K562 (cell line): ENCODE results near the gene IKBKE. TPM values are rescaled to one million over a fixed set of nuclear protein-coding genes. Genes with fewer than 3 reads are reported as not detected.

Experiments
- ATAC-seq: fragments of 200-7000 bp; cut with Tn5 transposase; 3 replicates; pipeline ENCODE4 v1.9.1; 2020; ENCODE audit warnings: moderate library complexity
- BruUV-seq: library from RNA; stranded (reverse); fragments of 400-500 nt; replicated peaks from 2 replicates; lab custom pipeline; 2021; lab: Mats Ljungman, UMichigan
- CTCF ChIA-PET: fragments of 300-600 bp; formaldehyde crosslinking; extraction: SDS; loops from one replicate; lab custom pipeline; 2021; ENCODE audit warnings: low intra/inter-chr PET ratio; lab: Yijun Ruan, JAX
- POLR2A ChIA-PET: fragments of 300-600, 350-650 bp; sonication (Branson Sonifier 250); formaldehyde crosslinking; extraction: SDS; loops from one replicate; lab custom pipeline; 2021; ENCODE audit warnings: antibody characterized with exemption, inconsistent platforms; lab: Yijun Ruan, JAX
- DNase-seq, 4 experiments: peaks; one replicate each; pipeline versions ENCODE4 v3.0.0 to v3.0.0-alpha.2; 2011 to 2018; ENCODE audit warnings: low spot score in 3 of 4, mixed read lengths in 3 of 4; ENCODE audit errors: extremely low read depth in 1 of 4
- FAIRE-seq: peaks from 2 replicates; lab custom pipeline; 2011; peaks lifted over from hg19 to GRCh38; lab: Jason Lieb, UNC
- H2AFZ ChIP-seq: 2 replicates; pipeline ENCODE4 v1.6.0; 2011; ENCODE audit warnings: low read depth, low read length, control low read depth, inconsistent platforms
- H3K27ac ChIP-seq: fragments of 200-600 bp; 3 replicates; pipeline ENCODE4 v1.8.0; 2011; ENCODE audit warnings: low read depth, mild to moderate bottlenecking, control low read depth, inconsistent platforms, low read length, moderate library complexity, mixed read lengths; ENCODE audit errors: extremely low read depth
- H3K27me3 ChIP-seq, 2 experiments: fragments of 300-600 bp in 1 of 2; 2 replicates in 1 of 2; 3 replicates in 1 of 2; pipeline versions ENCODE4 v1.6.0 to v1.8.0; 2011; ENCODE audit warnings: inconsistent platforms in 2 of 2, low read length in 2 of 2, mild to moderate bottlenecking in 1 of 2, mixed read lengths in 1 of 2, moderate library complexity in 1 of 2; ENCODE audit not compliant: control insufficient read depth in 2 of 2, insufficient read depth in 2 of 2
- H3K36me3 ChIP-seq: fragments of 300-600 bp; 3 replicates; pipeline ENCODE4 v1.8.0; 2011; ENCODE audit warnings: mild to moderate bottlenecking, low read length, inconsistent platforms; ENCODE audit not compliant: control insufficient read depth, insufficient read depth
- H3K4me1 ChIP-seq, 2 experiments: fragments of 200-600 bp in 1 of 2; replicated peaks in 1 of 2; 2 replicates in 1 of 2; 3 replicates in 1 of 2; pipeline versions ENCODE4 v1.5.1 to v1.8.0; 2011; ENCODE audit warnings: inconsistent platforms in 2 of 2, low read length in 2 of 2, mild to moderate bottlenecking in 1 of 2, mixed read lengths in 1 of 2, moderate library complexity in 1 of 2; ENCODE audit not compliant: control insufficient read depth in 2 of 2, insufficient read depth in 2 of 2
- H3K4me2 ChIP-seq: 2 replicates; pipeline ENCODE4 v1.6.1; 2011; ENCODE audit warnings: low read length, control low read depth, inconsistent platforms, mixed read lengths; ENCODE audit not compliant: insufficient read depth
- H3K4me3 ChIP-seq: fragments of 200-600 bp; sonication (generic), shearing (Covaris generic); 2 replicates; pipeline ENCODE4 v1.5.1; 2016; ENCODE audit warnings: control low read depth, inconsistent platforms
- H3K79me2 ChIP-seq: fragments of 200-600 bp; 3 replicates; pipeline ENCODE4 v1.8.0; 2011; ENCODE audit warnings: low read length, inconsistent platforms; ENCODE audit not compliant: control insufficient read depth, insufficient read depth
- H3K9ac ChIP-seq, 2 experiments: 2 replicates each; pipeline versions ENCODE4 v1.6.0 to v1.6.1; 2011; ENCODE audit warnings: low read depth in 2 of 2, low read length in 2 of 2, control low read depth in 1 of 2, inconsistent platforms in 1 of 2, mild to moderate bottlenecking in 1 of 2, mixed read lengths in 1 of 2; ENCODE audit not compliant: insufficient read depth in 1 of 2
- H3K9me1 ChIP-seq: one replicate; pipeline ENCODE4 v1.6.0; 2011; ENCODE audit warnings: inconsistent platforms, mild to moderate bottlenecking, low read length, moderate library complexity; ENCODE audit not compliant: control insufficient read depth, insufficient read depth
- H3K9me3 ChIP-seq: replicated peaks from 2 replicates; pipeline ENCODE4 v1.5.1; 2011; ENCODE audit warnings: low read depth, low read length, inconsistent platforms; ENCODE audit not compliant: control insufficient read depth, insufficient read depth
- H4K20me1 ChIP-seq: replicated peaks from 2 replicates; pipeline ENCODE4 v1.6.1; 2011; ENCODE audit warnings: low read length, inconsistent platforms, mixed read lengths; ENCODE audit not compliant: control insufficient read depth, insufficient read depth
- BHLHE40 ChIP-seq: IDR thresholded peaks from 2 replicates; pipeline ENCODE4 v1.6.1; 2011; ENCODE audit warnings: low read length, improper control_type of control experiment
- POU5F1 ChIP-seq: fragments of 150-350 bp; IDR thresholded peaks from 2 replicates; pipeline ENCODE4 v1.6.1; 2014; ENCODE audit warnings: borderline replicate concordance, low read length, low read depth, mild to moderate bottlenecking; ENCODE audit not compliant: partially characterized antibody
- TFAP4 ChIP-seq: sonication (generic); formaldehyde crosslinking; IDR thresholded peaks from 2 replicates; pipeline ENCODE4 v1.8.0; 2022; ENCODE audit warnings: missing genetic modification reagents, mild to moderate bottlenecking, moderate library complexity, borderline replicate concordance
- ZNF57 ChIP-seq: fragments of 450-650 bp; formaldehyde crosslinking; IDR thresholded peaks from 2 replicates; pipeline ENCODE4 v1.4.0; 2020; ENCODE audit warnings: mild to moderate bottlenecking, moderate library complexity
- WGBS: fragments of 100-300 bp; shearing (Covaris generic); methylation state at CpG from one replicate; pipeline ENCODE4 v1.1.6; 2016; ENCODE audit warnings: low coverage, mixed read lengths; ENCODE audit not compliant: insufficient coverage; ENCODE audit errors: missing lambda C conversion rate; 5-methylcytosine and 5-hydroxymethylcytosine counted together
- in situ Hi-C: fragments of 300-500 bp; cut with MboI; formaldehyde crosslinking; loops from 4 replicates; pipeline ENCODE4 v1.15.0; 2018; ENCODE audit warnings: inconsistent platforms, mixed read lengths
- intact Hi-C: fragments of 100-400 bp; cut with micrococcal nuclease; formaldehyde crosslinking; loops from 2 replicates; pipeline ENCODE4 v1.14.2; 2022
- polyA plus RNA-seq, 8 experiments: library from polyadenylated mRNA; depleted of rRNA in 4 of 8; stranded (reverse) in 5 of 8; unstranded in 3 of 8; fragments of >200 nt; fragmentation: Nextera tagmentation in 2 of 8; fragmentation: Illumina TruSeq in 1 of 8; extraction: Ambion mirVana in 2 of 8; extraction: Trizol in 1 of 8; gene quantifications; 2 replicates each; pipeline versions ENCODE4 v1.2.1 to v1.2.3, GENCODE V29; 2011 to 2014; ENCODE audit warnings: inconsistent platforms in 1 of 8, missing spikeins in 1 of 8
- total RNA-seq, 7 experiments: library from RNA; depleted of rRNA in 6 of 7; stranded (reverse); fragments of >200 nt in 6 of 7; fragmentation: Illumina TruSeq in 2 of 7; extraction: Trizol in 2 of 7; gene quantifications; 2 replicates each; pipeline versions ENCODE4 v1.2.1 to v1.2.3, GENCODE V29; 2011 to 2021; ENCODE audit warnings: low replicate concordance in 1 of 7

The IKBKE gene
- total and polyA plus RNA-seq, 9 of the 15 experiments (the other 6 are each of a cell fraction or from before 2014, with no cell fraction given): 2.3 to 9.0 (median 4.8) TPM

GRCh38 chr1:206445116-206445515 lies 25.2 kb upstream of the IKBKE start:
- intact Hi-C loops (no loop called here), in situ Hi-C loops (no loop called here)
- DNase-seq (no peak), FAIRE-seq (no peak), ATAC-seq (no peak)
- Histone ChIP-seq H3K79me2 (no peaks in the 10 kb centered on the region), H4K20me1 (0 out of 2 replicates have a peak, but pooled peaks cover 3% of the 10 kb centered on the region), H3K4me1 (peaks cover 0 to 2% of the 10 kb centered on the region in 2 experiments; a peak in 1 of 5 replicates), H3K27me3 (no peaks in the 10 kb centered on the region), H3K9ac (0 out of 4 replicates have a peak overlapping the region, but pooled peaks of 1 of the 2 experiments have one; percentile 10), H3K4me2 (no peak overlapping the region), H2AFZ (no peak overlapping the region), H3K36me3 (peaks cover 14% of the 10 kb centered on the region; the same call in 1 of the 3 replicates), H3K9me1 (no peaks in the 10 kb centered on the region), H3K4me3 (no peak overlapping the region), H3K9me3 (no peaks in the 10 kb centered on the region), H3K27ac (no peak overlapping the region)
- 55% methylated on average over 4 of the region's 4 CpGs for WGBS
- TF ChIP-seq POU5F1 (no peak), BHLHE40 (no peak), ZNF57 (no peak), TFAP4 (CRISPR knock-in tag) (no peak)
- ChIA-PET CTCF (no interaction called here), POLR2A (interaction anchor here (0.6 to 2.9 kb wide), 4 partner anchors 10 to 1161 kb away, joined by 3 to 10 read pairs (median 3); no protein-coding TSS in a partner anchor)
- BruUV-seq: no TSS peak
